Kidney epithelial cell (primary cell): ENCODE results near the gene SAV1. TPM values are rescaled to one million over a fixed set of nuclear protein-coding genes. Genes with fewer than 3 reads are reported as not detected.
"Not testable (repeated sequence)": the region's sequence is repeated elsewhere in the genome, so short reads cannot be mapped to it uniquely, and the experiment has no call there.

Source experiments
- DNase-seq: peaks from one replicate; pipeline ENCODE4 v3.0.0-alpha.2; 2010; ENCODE audit warnings: low read depth
- H3K27me3 ChIP-seq: 2 replicates; pipeline ENCODE4 v1.6.0; 2011; ENCODE audit warnings: low read length; ENCODE audit not compliant: control insufficient read depth, insufficient read depth
- H3K36me3 ChIP-seq: 2 replicates; pipeline ENCODE4 v1.5.1; 2011; ENCODE audit warnings: low read length; ENCODE audit not compliant: control insufficient read depth, insufficient read depth
- H3K4me3 ChIP-seq: 2 replicates; pipeline ENCODE4 v1.5.1; 2011; ENCODE audit warnings: low read depth, mild to moderate bottlenecking, control low read depth, low read length
- CTCF ChIP-seq: IDR thresholded peaks from 2 replicates; pipeline ENCODE4 v1.5.1; 2011; ENCODE audit warnings: mild to moderate bottlenecking, moderate library complexity, low read length, control low read depth, inconsistent platforms; ENCODE audit not compliant: insufficient read depth, poor library complexity, severe bottlenecking
- total RNA-seq: library from RNA; depleted of rRNA; stranded (reverse); fragments of >200 nt; gene quantifications from 2 replicates; pipeline ENCODE4 v1.2.3, GENCODE V29; 2015

The SAV1 gene
- total RNA-seq, 1 donor from 2014 or later, result 31.1 TPM

- no peak for TF ChIP-seq CTCF
- H3K27me3 ChIP-seq, result no peaks in the 10 kb centered on the region
- DNase-seq, result no peak
- no peak overlapping the region for H3K4me3 ChIP-seq
- H3K36me3 ChIP-seq, result no peaks in the 10 kb centered on the region
Observed at GRCh38 chr14:50704454-50705010, 36.4 kb upstream of the SAV1 start.

GRCh38 chr14:50697659-50698290 lies 29.7 kb upstream of the SAV1 start:
- Histone ChIP-seq H3K4me3 (no peak overlapping the region), H3K27me3 (no peaks in the 10 kb centered on the region), H3K36me3 (no peaks in the 10 kb centered on the region)
- no peak for TF ChIP-seq CTCF
- DNase-seq, result no peak

GRCh38 chr14:50694260-50694659 lies 26.2 kb upstream of the SAV1 start:
- not testable (repeated sequence) for H3K36me3 ChIP-seq, H3K4me3 ChIP-seq, DNase-seq, H3K27me3 ChIP-seq

- no peak for TF ChIP-seq CTCF
- no peak for DNase-seq
- H3K27me3 ChIP-seq, result no peaks in the 10 kb centered on the region
- no peaks in the 10 kb centered on the region for H3K36me3 ChIP-seq
- no peak overlapping the region for H3K4me3 ChIP-seq
Observed at GRCh38 chr14:50688875-50689274, 20.8 kb upstream of the SAV1 start.

- Histone ChIP-seq H3K4me3 (no peak overlapping the region), H3K27me3 (no peaks in the 10 kb centered on the region), H3K36me3 (no peaks in the 10 kb centered on the region)
- TF ChIP-seq CTCF, result no peak
- DNase-seq, result no peak
Observed at GRCh38 chr14:50679674-50680073, 11.6 kb upstream of the SAV1 start.

GRCh38 chr14:50678163-50678562 lies 10.1 kb upstream of the SAV1 start:
- no peaks in the 10 kb centered on the region for H3K27me3 ChIP-seq
- TF ChIP-seq CTCF, result no peak
- no peak overlapping the region for H3K4me3 ChIP-seq
- H3K36me3 ChIP-seq, result no peaks in the 10 kb centered on the region
- DNase-seq, result no peak
